HG03045 (cell line): ENCODE data around the gene ZMYND12.
A peak's percentile ranks its signal among the peaks of the same experiment; 100 is the strongest.

Experiments used
- ATAC-seq: cut with Tn5 transposase; IDR thresholded peaks from one replicate; pipeline ENCODE4 v1.9.1; 2021; ENCODE audit warnings: mild to moderate bottlenecking, moderate library complexity; ENCODE audit not compliant: unreplicated experiment

Gene ZMYND12

GRCh38 chr1:42399315-42400100, 56.3 kb downstream of the ZMYND12 start:
- ATAC-seq, result no peak

- ATAC-seq, result no peak
Observed at GRCh38 chr1:42392967-42393848, 62.6 kb downstream of the ZMYND12 start.

GRCh38 chr1:42392255-42392654, 63.6 kb downstream of the ZMYND12 start:
- no peak for ATAC-seq

- no peak for ATAC-seq
Observed at GRCh38 chr1:42386051-42386450, 69.8 kb downstream of the ZMYND12 start.

GRCh38 chr1:42385283-42385682, 70.5 kb downstream of the ZMYND12 start:
- ATAC-seq, result no peak

GRCh38 chr1:42381280-42381673, 74.5 kb downstream of the ZMYND12 start:
- peak; percentile 6 for ATAC-seq

- peak; percentile 88 for ATAC-seq
Observed at GRCh38 chr1:42380586-42381279, 75.1 kb downstream of the ZMYND12 start, which contains the start of gene RIMKLA. Gene RIMKLA, plus strand, starts transcription at chr1:42380792. Its CDS starts 143 bp downstream, at chr1:42380935.
